Stimulated activated effector memory CD8-positive, alpha-beta T cell treated with anti-CD3 and anti-CD28 coated beads, Interleukin-12 subunit alpha, Interleukin-12 subunit beta, amount 100 ng/mL, for 72 hours (primary cell): ENCODE measurements around the gene MYO1C.
"Not testable (repeated sequence)": the region's sequence is repeated elsewhere in the genome, so short reads cannot be mapped to it uniquely, and the experiment has no call there.

Experiments
- ATAC-seq: fragments of 150-1000 bp; cut with Tn5 transposase; 2 replicates; pipeline ENCODE4 v1.10.0; 2021
- DNase-seq, 2 donors: peaks; one replicate each; pipeline ENCODE4 v3.0.0; 2021 to 2022; ENCODE audit warnings: low spot score in 2 of 2
- H3K27ac Mint-ChIP-seq: one replicate; pipeline ENCODE4 v1.8.0; 2022; ENCODE audit warnings: mild to moderate bottlenecking, mixed read lengths
- H3K36me3 Mint-ChIP-seq: one replicate; pipeline ENCODE4 v1.8.0; 2022; ENCODE audit warnings: mild to moderate bottlenecking, mixed read lengths
- H3K4me1 Mint-ChIP-seq: one replicate; pipeline ENCODE4 v1.8.0; 2022; ENCODE audit warnings: mixed read lengths
- H3K4me3 Mint-ChIP-seq: one replicate; pipeline ENCODE4 v1.8.0; 2022; ENCODE audit warnings: mild to moderate bottlenecking, mixed read lengths
- H3K9me3 Mint-ChIP-seq: one replicate; pipeline ENCODE4 v1.8.0; 2022; ENCODE audit warnings: mixed read lengths

Gene MYO1C

DNA sequence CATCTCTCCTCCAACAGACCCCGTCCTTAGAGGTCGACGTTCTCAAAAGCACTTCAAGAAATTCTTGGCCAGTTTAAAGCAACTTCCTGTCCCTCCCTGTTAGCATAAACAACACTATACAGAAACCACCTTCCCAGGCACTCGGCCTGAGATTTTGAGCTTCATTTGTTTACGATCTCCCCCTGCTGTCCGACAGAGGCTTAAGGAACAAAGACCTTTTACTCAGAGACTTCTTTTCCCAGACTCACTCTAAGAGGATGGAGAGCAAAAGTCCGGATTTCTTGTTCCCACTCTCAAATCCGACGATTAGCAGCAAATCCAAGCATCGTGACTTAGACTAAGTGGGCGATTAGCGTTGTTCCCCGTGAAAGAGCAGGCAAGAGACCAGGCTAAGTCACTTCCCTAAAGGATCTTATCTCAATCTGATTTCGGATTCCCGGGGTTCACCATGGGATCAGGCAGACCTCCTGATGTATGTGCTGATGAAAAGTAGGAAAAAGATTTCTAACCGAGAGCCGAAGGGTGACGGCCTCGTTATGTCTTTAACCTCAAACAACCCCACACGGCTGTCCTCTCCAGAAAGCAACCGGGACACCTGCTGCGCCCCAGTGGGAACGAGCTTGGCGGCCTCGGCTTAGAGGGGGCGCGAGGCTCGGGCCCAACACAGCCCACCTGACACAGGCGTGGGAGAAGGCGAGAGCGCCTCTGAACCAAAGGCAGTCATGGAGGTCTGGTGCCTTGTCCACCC is 23.3 kb upstream of the MYO1C start:
- H3K36me3 Mint-ChIP-seq = peaks cover 38% of the 10 kb centered on the region
- H3K27ac Mint-ChIP-seq = peak overlapping the region; percentile 85
- ATAC-seq = peak; percentile 32
- H3K9me3 Mint-ChIP-seq = no peaks in the 10 kb centered on the region
- H3K4me3 Mint-ChIP-seq = peak overlapping the region; percentile 80
- H3K4me1 Mint-ChIP-seq = peaks cover 16% of the 10 kb centered on the region
- DNase-seq = peak; percentile 17 to 75

DNA sequence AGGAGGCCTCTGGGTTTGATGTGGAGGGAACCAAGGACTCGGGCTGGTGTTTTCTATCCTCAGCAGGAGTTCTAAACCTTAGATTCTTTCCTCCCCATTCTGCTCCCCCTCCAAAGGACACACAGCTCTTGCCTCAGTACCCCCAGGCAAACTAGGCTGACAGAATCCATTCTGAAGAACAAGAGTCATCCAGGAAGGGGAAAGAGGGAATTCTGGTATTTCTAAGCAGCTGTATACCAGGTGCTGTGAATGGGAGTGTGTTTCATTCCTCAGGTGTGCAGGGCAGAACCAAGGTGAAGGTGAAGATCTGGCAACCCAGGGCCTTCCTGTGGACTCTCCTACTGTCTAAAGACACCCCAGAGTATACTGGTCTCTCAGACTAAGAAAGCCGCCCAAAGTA is 19.9 kb upstream of the MYO1C start:
- Mint-ChIP-seq H3K27ac (no peak overlapping the region), H3K4me3 (no peak overlapping the region), H3K9me3 (no peaks in the 10 kb centered on the region), H3K4me1 (peaks cover 16% of the 10 kb centered on the region), H3K36me3 (peaks cover 49% of the 10 kb centered on the region)
- ATAC-seq (no peak), DNase-seq (no peak)

DNA sequence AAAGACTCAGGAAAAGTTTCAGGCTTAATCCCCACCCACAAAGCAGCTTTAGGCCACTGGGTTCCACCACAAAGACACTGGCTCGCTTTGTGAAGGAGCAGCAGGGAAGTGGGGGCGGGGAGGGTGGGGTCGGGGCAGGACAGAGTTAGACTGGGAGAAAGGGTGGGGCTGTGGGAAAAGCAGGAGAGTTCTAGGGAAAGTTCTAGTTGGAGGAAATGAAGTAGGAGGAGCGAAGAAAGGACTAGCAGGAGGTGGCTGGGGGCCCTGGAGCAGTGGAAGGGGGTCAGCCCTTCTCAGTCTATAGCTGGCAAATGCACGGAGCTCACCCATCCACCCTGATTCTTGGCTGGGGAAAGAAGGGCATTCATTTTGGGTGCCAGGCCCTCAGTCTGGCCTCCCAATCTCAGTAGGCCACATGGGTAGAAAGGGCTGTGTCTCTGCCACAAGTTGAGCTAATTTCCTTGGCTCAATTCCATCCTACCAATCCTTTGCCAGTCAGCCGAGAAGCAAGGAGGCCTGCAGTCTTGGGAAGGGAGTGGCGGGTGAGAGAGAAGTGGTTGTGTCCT is 19.4 kb upstream of the MYO1C start:
- Mint-ChIP-seq H3K27ac (peak overlapping the region; percentile 34), H3K36me3 (peaks cover 54% of the 10 kb centered on the region), H3K4me3 (no peak overlapping the region), H3K9me3 (no peaks in the 10 kb centered on the region), H3K4me1 (peaks cover 16% of the 10 kb centered on the region)
- DNase-seq (no peak), ATAC-seq (no peak)

DNA sequence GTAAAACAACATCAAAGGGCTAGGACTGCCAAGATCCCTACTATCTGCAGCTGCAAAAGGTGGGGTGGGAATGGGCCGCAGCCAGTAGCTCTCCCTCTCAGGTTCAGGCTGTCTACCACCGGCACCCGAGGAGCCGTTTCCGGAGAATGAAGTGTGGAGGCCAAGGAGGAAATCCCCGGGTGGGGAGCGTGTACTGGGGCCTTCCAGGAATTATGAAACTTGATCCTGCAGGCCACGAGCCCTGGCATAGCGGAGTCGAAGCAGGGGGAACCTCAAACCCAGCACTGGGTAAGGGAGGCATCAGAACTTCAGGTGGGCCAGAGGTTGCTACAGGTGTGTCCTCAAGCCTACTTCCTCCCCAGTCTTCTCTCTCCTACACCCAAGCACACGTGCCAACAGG is 18.8 kb upstream of the MYO1C start:
- DNase-seq (no peak), ATAC-seq (no peak)
- Mint-ChIP-seq H3K27ac (no peak overlapping the region), H3K36me3 (peaks cover 59% of the 10 kb centered on the region), H3K4me1 (peaks cover 16% of the 10 kb centered on the region), H3K9me3 (no peaks in the 10 kb centered on the region), H3K4me3 (no peak overlapping the region)

DNA sequence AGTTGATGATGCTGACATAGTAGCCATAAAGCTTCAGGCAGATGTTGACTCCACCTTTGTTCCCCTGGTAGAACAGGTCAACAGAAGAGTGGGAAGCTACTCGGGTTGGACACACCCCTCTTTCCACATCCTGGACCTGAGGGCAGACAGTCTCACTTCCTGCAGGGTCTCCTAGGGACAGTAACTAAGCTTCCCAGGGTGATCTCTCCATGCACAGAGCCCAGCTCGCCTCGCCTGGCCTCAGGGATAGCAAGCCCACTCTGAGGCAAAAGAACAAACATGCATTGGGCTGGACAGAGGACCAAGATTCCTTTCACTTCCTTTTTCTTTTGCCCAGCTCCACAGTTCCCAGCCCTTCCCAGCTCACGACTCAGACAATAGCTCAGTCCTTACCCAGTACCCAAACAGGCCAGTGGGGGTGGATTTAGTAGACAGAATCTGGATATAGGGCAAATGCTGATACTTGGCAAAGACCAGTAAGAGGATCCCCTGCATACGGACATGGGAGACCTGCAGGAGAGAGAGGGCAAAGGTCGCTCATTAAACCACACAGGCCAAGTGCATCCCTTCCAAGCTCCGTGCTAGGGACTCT is 16.9 kb upstream of the MYO1C start:
- no peak overlapping the region for H3K4me3 Mint-ChIP-seq

DNA sequence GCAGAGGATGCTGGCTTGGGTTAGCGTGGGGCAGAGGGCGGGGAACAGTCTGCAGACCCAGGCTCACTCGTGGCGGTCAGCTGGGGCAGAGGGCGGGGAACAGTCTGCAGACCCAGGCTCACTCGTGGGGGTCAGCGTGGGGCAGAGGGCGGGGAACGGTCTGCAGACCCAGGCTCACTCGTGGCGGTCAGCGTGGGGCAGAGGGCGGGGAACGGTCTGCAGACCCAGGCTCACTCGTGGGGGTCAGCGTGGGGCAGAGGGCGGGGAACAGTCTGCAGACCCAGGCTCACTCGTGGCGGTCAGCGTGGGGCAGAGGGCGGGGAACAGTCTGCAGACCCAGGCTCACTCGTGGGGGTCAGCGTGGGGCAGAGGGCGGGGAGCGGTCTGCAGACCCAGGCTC is 16.2 kb upstream of the MYO1C start:
- peaks cover 58% of the 10 kb centered on the region for H3K36me3 Mint-ChIP-seq
- not testable (repeated sequence) for DNase-seq, H3K4me1 Mint-ChIP-seq, H3K4me3 Mint-ChIP-seq, H3K27ac Mint-ChIP-seq, ATAC-seq, H3K9me3 Mint-ChIP-seq

More for the DNA sequence above, 16.9 kb upstream of the MYO1C start:
- Mint-ChIP-seq H3K27ac (no peak overlapping the region), H3K36me3 (peaks cover 61% of the 10 kb centered on the region), H3K9me3 (no peaks in the 10 kb centered on the region), H3K4me1 (peaks cover 6% of the 10 kb centered on the region)
- no peak for ATAC-seq
- DNase-seq = no peak

DNA sequence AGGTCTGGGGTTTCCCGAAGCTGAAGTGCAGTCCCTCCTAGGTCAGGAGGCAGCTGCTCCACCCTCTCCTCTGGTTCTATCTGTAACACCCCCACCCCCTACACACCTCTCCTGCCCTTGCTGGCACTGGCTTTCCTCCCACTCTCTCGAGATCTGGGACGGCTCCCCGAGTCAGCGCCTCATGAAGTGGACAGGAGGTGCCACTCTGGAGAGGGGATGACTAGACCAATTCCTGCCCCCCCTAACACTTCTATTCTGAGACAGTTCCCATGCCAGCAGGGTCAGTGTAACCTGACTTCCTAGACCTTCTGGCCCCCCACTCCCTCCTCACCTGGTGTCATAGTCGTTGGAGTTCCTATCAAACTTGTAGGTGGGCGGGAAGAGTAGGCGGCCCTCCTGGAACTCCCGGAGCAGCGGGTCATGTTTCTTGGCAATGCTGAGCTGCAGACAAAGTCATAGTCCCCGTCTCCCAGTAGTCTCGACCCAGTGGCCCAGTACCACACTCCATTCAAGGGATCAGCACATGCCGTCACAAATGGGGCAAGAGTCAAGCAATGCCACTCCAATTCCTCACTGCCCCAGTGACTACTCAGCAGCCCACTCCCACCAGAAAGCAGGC is 14.3 kb upstream of the MYO1C start:
- peaks cover 47% of the 10 kb centered on the region for H3K36me3 Mint-ChIP-seq
- H3K4me3 Mint-ChIP-seq = no peak overlapping the region
- ATAC-seq = no peak
- H3K4me1 Mint-ChIP-seq = no peaks in the 10 kb centered on the region
- H3K27ac Mint-ChIP-seq = peak overlapping the region; percentile 29
- H3K9me3 Mint-ChIP-seq = no peaks in the 10 kb centered on the region
- DNase-seq = no peak

DNA sequence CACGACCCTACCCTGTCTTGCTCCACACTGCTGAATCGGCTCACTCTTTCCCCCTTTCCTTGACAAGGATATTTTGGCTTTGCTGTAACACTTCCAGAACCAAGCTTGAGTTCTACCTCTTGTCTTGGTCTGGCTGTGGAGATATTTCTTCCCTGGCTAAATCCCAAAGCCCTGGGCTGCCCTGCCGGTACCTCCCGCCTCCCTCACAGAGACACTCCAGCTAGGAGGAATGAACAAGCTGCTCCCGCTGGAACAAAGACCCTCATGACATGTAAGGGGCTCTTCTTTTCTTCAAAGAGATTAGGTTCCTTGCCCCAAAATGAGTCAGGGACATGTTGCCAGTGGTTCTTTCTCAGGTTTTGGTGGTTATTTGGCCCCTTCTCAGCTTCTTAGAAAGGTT is 13.1 kb upstream of the MYO1C start:
- no peak for ATAC-seq
- DNase-seq = no peak
- Mint-ChIP-seq H3K36me3 (peaks cover 40% of the 10 kb centered on the region), H3K4me1 (no peaks in the 10 kb centered on the region), H3K4me3 (no peak overlapping the region), H3K9me3 (no peaks in the 10 kb centered on the region), H3K27ac (no peak overlapping the region)

DNA sequence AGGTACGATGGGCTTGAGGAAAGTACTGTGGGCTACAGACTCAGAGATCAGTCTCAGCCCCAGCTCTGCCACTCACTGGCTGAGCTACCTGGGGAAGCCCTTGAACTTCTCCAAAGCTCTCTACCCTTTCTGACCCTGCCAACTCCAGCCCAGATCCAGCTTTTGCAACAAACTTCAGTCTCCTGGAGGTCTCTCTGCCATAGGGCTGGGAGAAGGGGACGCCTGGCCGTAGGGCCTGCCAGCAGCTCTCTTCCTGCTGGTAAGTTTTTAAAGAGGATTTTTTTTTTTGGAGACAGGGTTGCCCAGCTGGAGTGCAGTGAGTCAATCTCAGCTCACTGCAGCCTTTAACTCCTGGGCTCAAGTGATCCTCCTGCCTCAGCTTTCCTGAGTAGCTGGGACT is 12.4 kb upstream of the MYO1C start:
- Mint-ChIP-seq H3K4me3 (no peak overlapping the region), H3K36me3 (peaks cover 36% of the 10 kb centered on the region), H3K27ac (no peak overlapping the region), H3K4me1 (no peaks in the 10 kb centered on the region), H3K9me3 (no peaks in the 10 kb centered on the region)
- ATAC-seq (no peak), DNase-seq (no peak)

DNA sequence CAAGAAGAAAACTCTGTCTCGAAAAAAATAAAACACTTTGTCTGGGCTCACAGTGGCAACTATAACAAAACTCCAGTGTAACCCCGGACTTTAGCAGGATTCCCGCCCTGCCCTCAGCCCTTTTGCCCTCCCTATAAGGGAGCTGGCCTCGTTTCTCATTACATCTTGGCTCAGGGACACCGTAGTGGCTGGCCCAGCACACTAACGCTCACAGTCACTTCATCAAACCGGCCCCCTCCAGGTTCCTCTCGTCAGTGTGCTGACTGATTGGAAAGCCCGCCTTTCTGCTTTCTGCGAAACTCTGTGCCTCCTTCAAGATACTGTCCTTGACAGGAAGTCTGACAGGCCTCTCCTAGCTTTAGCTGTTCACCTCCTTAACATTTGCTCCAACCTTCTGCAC is 11.2 kb upstream of the MYO1C start:
- Mint-ChIP-seq H3K27ac (peak overlapping the region; percentile 43), H3K9me3 (no peaks in the 10 kb centered on the region), H3K4me1 (no peaks in the 10 kb centered on the region)

DNA sequence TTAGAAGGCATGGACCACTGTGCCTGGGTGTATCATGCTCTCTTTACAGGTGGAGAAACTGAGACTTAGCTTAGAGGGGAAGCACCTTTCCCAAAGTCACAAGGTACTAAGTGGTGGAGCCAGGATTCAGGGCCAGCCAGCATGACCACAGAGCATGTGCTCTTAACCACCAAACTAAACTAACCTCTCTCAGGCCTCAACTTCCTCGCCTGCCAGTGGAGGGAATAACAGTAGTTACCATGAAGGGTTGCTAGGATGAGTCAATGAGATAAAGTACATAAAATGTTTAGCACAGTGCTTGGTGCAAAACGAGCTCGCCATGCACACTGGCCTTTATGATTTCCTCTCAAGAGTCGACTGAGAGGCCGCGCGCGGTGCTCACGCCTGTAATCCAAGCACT is 6.4 kb upstream of the MYO1C start:
- Mint-ChIP-seq H3K27ac (no peak overlapping the region), H3K36me3 (peaks cover 4% of the 10 kb centered on the region), H3K4me1 (no peaks in the 10 kb centered on the region), H3K9me3 (no peaks in the 10 kb centered on the region), H3K4me3 (no peak overlapping the region)
- DNase-seq = no peak
- ATAC-seq = peak; percentile 14

More for the DNA sequence above, 11.2 kb upstream of the MYO1C start:
- Mint-ChIP-seq H3K36me3 (peaks cover 29% of the 10 kb centered on the region), H3K4me3 (no peak overlapping the region)
- ATAC-seq = no peak
- DNase-seq = no peak

DNA sequence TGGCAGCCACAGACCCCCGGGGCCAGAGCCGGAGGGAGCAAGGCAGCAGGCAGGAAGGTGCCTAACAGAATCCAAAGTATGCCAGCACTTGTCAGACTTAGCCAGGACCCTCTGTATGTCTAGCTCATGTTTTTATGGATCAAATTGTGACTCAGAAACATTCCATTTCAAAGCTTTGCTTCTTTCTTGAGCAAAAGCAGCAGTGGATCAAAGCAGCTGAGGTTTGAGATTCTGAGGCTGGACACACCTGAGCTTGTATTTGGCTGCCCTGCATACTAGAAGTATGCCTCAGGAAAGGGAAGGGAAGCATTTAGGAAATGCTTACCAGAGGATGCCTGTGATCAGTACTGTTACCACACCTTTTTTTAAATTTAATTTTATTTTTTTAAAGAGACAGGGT is 5.7 kb upstream of the MYO1C start:
- no peaks in the 10 kb centered on the region for H3K4me1 Mint-ChIP-seq
- no peak overlapping the region for H3K4me3 Mint-ChIP-seq
- H3K9me3 Mint-ChIP-seq = no peaks in the 10 kb centered on the region
- peaks cover 4% of the 10 kb centered on the region for H3K36me3 Mint-ChIP-seq
- ATAC-seq = no peak
- no peak overlapping the region for H3K27ac Mint-ChIP-seq
- no peak for DNase-seq

DNA sequence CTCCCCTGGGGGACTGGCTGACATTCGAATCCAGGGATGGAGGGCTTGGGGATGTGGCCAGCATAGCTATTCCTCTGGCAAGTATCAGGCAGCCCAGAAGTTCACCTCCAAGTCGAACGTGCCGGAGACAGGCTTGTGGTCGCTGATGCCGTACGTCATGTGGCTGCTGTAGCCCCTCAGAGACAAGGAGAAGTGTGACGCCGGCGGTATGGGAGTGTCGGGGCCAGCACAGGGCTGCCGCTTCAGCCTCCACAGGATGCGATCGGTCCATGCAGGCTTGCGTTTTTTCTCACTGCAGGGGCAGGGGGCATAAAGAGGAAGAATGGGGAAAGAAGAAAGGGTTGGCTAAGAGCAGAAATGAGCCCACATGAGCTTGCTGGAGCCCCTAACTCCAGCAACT is 5.3 kb upstream of the MYO1C start:
- Mint-ChIP-seq H3K4me1 (no peaks in the 10 kb centered on the region), H3K4me3 (no peak overlapping the region), H3K36me3 (peaks cover 4% of the 10 kb centered on the region), H3K9me3 (no peaks in the 10 kb centered on the region), H3K27ac (no peak overlapping the region)
- DNase-seq = no peak
- ATAC-seq = no peak

DNA sequence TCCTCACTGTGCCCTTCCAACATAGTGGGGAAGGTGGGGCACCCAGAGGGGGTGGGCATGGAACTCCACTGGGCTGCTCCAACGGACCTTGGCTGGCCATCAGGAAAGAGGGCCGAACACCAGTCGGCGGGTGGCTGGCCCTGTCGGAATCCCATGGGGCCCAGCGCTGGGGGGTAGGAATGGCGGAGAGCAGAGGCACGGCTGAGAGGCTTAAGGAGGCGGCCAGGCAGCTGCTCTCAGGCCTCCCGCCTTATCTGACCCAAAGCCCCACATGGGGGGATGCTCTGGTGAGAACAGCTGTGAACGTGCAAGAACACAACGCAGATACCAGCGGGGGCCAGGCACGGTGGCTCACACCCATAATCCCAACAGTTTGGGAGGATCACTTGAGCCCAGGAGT is 4.4 kb upstream of the MYO1C start:
- no peak for DNase-seq
- no peak for ATAC-seq
- Mint-ChIP-seq H3K36me3 (peaks cover 4% of the 10 kb centered on the region), H3K4me1 (peaks cover 5% of the 10 kb centered on the region), H3K27ac (no peak overlapping the region), H3K4me3 (no peak overlapping the region), H3K9me3 (no peaks in the 10 kb centered on the region)

DNA sequence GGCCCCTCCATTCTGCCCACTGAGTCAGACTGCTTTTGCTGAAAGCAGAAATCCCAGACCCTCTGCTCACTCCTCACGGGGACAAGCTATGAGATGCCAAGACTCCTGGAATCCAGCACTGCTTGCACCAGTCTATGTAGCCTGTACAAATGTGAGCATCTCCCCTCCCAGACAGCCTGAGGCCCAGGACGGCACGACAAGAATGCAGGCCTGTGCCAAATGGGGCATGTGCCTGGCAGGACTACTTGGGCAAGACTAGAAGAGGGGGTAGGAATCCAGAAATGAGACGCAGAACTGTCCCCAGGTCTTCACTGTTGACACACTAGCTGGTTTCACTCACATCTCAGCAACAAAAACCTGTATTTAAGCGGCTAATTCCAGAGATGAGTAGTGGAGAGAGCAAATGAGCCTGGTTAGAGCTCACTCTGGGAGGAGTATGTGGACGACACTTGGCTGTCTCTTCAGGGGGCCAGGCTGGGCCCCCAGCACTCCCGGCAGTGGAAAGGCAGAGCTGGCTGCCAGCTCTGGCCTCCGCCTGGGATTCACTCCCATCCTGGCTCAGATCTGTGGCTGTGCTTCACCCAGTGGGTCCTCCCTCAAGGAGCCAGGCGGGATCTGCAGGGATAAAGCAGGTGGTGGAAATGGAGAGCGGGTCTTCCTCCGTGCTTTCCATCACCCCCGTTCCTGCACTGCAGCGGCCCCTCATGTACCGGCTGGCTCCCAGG is 2.9 kb upstream of the MYO1C start:
- Mint-ChIP-seq H3K9me3 (no peaks in the 10 kb centered on the region), H3K4me3 (no peak overlapping the region), H3K27ac (no peak overlapping the region), H3K4me1 (peaks cover 14% of the 10 kb centered on the region), H3K36me3 (peaks cover 5% of the 10 kb centered on the region)
- ATAC-seq (no peak), DNase-seq (no peak)
